ENCODE data around the gene LRRC7.
"Not testable (repeated sequence)": the region's sequence is repeated elsewhere in the genome, so short reads cannot be mapped to it uniquely, and the experiment has no call there.

LRRC7 gene

GRCh38 chr1:69871412-69871811 lies 303.7 kb downstream of the LRRC7 start:
- TF ChIP-seq CTCF (conservative IDR thresholded peaks at IDR 0.05; ENCODE audit: low read length): no peak
- DNase-seq (ENCODE audit: low read depth): no peak
- no peak overlapping the region for H3K4me3 ChIP-seq (ENCODE audit: low read length)

GRCh38 chr1:69878338-69878737 lies 310.6 kb downstream of the LRRC7 start:
- no peak for DNase-seq (ENCODE audit: low read depth)
- TF ChIP-seq CTCF (conservative IDR thresholded peaks at IDR 0.05; ENCODE audit: low read length): no peak
- no peak overlapping the region for H3K4me3 ChIP-seq (ENCODE audit: low read length)

GRCh38 chr1:69888016-69888415 lies 320.3 kb downstream of the LRRC7 start:
- not testable (repeated sequence) for DNase-seq (ENCODE audit: low read depth); H3K4me3 ChIP-seq (ENCODE audit: low read length)

DNA sequence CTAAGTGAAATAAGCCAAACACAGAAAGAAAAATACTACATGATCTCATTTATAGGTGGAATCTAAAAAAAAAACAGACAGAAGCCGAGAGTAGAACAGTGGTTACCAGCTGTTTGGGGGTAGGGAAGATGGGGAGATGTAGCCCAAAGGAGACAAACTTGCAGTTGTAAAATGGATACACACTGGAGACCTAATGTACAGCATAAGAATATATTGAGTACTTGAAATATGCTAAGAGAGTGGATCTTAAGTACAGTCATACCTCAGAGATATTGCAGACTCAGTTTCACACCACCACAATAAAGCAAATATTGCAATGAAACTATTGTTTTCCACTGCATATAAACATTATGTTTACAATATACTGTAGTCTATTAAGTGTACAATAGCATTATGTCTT lies 320.9 kb downstream of the LRRC7 start:
- no peak overlapping the region for H3K4me3 ChIP-seq (ENCODE audit: low read length)
- TF ChIP-seq CTCF (conservative IDR thresholded peaks at IDR 0.05; ENCODE audit: low read length): no peak
- DNase-seq (ENCODE audit: low read depth): no peak

DNA sequence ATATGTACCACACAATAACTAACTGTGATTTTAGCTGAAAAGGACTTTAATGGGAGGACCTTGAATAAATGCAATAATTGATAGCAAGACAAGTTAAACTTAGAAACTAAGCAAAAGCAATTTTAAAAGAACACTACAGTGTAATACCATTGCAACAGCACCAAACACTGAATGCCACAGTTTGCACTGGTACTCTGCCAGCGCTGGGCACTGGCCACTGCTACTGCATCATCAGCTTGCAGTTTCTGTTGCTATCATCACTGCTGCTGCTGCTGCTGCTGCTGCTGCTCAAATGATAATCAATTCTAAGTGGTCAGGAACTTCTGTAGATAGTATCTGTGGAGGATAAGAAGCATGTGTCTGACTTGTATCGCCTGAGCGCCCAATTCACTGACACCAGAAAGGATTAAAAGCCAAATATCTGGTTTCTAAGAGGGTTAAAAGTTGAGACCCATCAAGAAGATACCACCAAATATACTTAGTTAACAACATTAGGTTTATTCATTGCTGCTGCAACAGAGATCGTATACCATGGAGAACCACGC lies 330.8 kb downstream of the LRRC7 start:
- no peak for TF ChIP-seq CTCF (conservative IDR thresholded peaks at IDR 0.05; ENCODE audit: low read length)
- no peak for DNase-seq (ENCODE audit: low read depth)
- H3K4me3 ChIP-seq (ENCODE audit: low read length): no peak overlapping the region

- H3K4me3 ChIP-seq (ENCODE audit: low read length): no peak overlapping the region
- no peak for TF ChIP-seq CTCF (conservative IDR thresholded peaks at IDR 0.05; ENCODE audit: low read length)
- DNase-seq (ENCODE audit: low read depth): peak; percentile 89
Measured at GRCh38 chr1:69911301-69911801, 343.6 kb downstream of the LRRC7 start.

GRCh38 chr1:69913977-69914376 lies 346.3 kb downstream of the LRRC7 start:
- H3K4me3 ChIP-seq (ENCODE audit: low read length): no peak overlapping the region
- no peak for TF ChIP-seq CTCF (conservative IDR thresholded peaks at IDR 0.05; ENCODE audit: low read length)
- DNase-seq (ENCODE audit: low read depth): peak; percentile 97
